ENCODE data around the gene MLH1. TPM values are rescaled to one million over a fixed set of nuclear protein-coding genes. Genes with fewer than 3 reads are reported as not detected.

The MLH1 gene
- total RNA-seq, 4 donors from 2014 or later, result 27.9 to 59.0 (median 36.3) TPM

DNA sequence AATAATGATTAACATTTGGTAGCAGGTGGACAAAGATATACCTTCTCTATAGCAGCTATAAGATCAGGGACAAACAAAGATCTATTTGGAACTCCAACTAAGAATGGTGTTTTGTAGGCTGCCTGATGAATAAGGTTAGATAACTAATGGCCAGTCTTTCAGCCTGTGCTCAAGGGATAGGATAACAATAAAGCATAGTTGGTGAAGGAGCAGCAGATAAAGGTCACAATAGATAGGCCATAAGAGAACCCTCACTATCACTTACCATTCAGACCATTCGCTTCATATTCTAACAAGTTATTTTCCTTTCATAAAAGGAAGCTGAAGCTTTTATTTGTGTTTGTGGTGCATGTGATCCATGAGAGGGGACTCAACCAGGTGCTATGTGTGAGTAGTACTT lies 20.2 kb upstream of the MLH1 start:
- TF ChIP-seq POLR2AphosphoS5 (IDR thresholded peaks at IDR 0.05), result no peak
- TF ChIP-seq, protein P1, sequence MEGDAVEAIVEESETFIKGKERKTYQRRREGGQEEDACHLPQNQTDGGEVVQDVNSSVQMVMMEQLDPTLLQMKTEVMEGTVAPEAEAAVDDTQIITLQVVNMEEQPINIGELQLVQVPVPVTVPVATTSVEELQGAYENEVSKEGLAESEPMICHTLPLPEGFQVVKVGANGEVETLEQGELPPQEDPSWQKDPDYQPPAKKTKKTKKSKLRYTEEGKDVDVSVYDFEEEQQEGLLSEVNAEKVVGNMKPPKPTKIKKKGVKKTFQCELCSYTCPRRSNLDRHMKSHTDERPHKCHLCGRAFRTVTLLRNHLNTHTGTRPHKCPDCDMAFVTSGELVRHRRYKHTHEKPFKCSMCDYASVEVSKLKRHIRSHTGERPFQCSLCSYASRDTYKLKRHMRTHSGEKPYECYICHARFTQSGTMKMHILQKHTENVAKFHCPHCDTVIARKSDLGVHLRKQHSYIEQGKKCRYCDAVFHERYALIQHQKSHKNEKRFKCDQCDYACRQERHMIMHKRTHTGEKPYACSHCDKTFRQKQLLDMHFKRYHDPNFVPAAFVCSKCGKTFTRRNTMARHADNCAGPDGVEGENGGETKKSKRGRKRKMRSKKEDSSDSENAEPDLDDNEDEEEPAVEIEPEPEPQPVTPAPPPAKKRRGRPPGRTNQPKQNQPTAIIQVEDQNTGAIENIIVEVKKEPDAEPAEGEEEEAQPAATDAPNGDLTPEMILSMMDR (IDR thresholded peaks at IDR 0.05), result no peak
- no peak for TF ChIP-seq EP300 (IDR thresholded peaks at IDR 0.05)
- no peak for TF ChIP-seq POLR2A (IDR thresholded peaks at IDR 0.05; ENCODE audit: low read depth)
- Histone ChIP-seq H3K4me1 (peaks cover 0 to 3% (median 0%) of the 10 kb centered on the region in 4 donors), H3K9me3 (no peaks in the 10 kb centered on the region), H3K4me3 (no peak overlapping the region), H3K36me3 (peaks cover 0 to 7% (median 3%) of the 10 kb centered on the region in 4 donors), H3K27me3 (no peaks in the 10 kb centered on the region), H3K27ac (replicated peaks in 1 of 4) (no peak overlapping the region)
- 100% methylated on average over 1 of the region's 1 CpG for WGBS
- no peak for DNase-seq (ENCODE audit: extremely low spot score)
- intact Hi-C loops (cut with DNase I), result no loop called here

DNA sequence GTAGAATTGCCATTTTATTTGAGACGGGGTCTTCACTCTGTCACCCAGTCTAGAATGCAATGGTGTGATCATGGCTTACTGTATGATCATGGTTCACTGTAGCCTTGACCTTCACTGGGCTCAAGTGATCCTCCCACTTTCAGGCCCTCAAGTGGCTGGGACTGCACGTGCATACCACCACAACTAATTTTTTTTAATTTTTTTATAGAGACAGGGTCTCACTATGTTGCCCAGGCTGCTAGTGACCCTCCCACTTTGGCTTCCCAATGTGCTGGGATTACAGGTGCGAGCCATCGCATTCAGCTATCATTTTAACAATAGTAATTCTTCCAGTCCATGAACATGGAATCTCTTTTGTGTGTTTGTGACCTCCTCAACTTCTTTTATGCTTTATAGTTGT lies 12.3 kb upstream of the MLH1 start:
- Histone ChIP-seq H3K27ac (replicated peaks in 1 of 4) (no peak overlapping the region), H3K27me3 (no peaks in the 10 kb centered on the region), H3K4me1 (no peaks in the 10 kb centered on the region), H3K4me3 (no peak overlapping the region), H3K36me3 (peaks cover 28 to 51% (median 46%) of the 10 kb centered on the region in 4 donors), H3K9me3 (no peaks in the 10 kb centered on the region)
- TF ChIP-seq, protein P1 (IDR thresholded peaks at IDR 0.05), result no peak
- TF ChIP-seq POLR2AphosphoS5 (IDR thresholded peaks at IDR 0.05) (no peak), EP300 (IDR thresholded peaks at IDR 0.05) (no peak), POLR2A (IDR thresholded peaks at IDR 0.05; ENCODE audit: low read depth) (no peak)
- intact Hi-C loops (cut with DNase I), result no loop called here
- 97% methylated on average over 4 of the region's 4 CpGs for WGBS
- no peak for DNase-seq (ENCODE audit: extremely low spot score)

DNA sequence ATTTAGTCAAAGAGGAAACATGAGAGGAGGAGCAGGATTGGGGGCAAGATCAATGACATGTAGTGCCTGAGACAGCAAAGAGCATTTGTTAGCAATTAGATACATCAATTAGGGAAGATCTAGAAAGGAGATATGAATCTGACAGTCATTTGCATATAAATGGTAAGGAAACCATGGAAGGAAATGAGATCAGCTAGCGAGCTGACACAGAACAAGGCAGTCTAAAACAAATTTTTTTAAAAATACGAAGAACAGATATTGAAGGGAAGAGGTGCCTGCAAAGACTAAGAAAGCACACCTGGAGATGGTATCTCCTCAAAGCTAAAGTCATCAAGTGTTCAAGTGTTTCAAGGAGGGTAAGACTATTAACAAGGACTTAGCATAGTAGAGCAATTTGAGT lies 5.0 kb upstream of the MLH1 start:
- intact Hi-C loops (cut with DNase I), result no loop called here
- TF ChIP-seq, protein P1 (IDR thresholded peaks at IDR 0.05), result no peak
- no peak for TF ChIP-seq POLR2A (IDR thresholded peaks at IDR 0.05; ENCODE audit: low read depth)
- TF ChIP-seq EP300 (IDR thresholded peaks at IDR 0.05), result no peak
- no peak for TF ChIP-seq POLR2AphosphoS5 (IDR thresholded peaks at IDR 0.05)
- Histone ChIP-seq H3K36me3 (peaks cover 34 to 54% (median 39%) of the 10 kb centered on the region in 4 donors), H3K4me3 (no peak overlapping the region), H3K9me3 (no peaks in the 10 kb centered on the region), H3K27ac (replicated peaks in 1 of 4) (no peak overlapping the region), H3K27me3 (no peaks in the 10 kb centered on the region), H3K4me1 (peaks cover 35 to 49% (median 46%) of the 10 kb centered on the region in 4 donors)
- 75% methylated on average over 2 of the region's 2 CpGs for WGBS
- no peak for DNase-seq (ENCODE audit: extremely low spot score)

DNA sequence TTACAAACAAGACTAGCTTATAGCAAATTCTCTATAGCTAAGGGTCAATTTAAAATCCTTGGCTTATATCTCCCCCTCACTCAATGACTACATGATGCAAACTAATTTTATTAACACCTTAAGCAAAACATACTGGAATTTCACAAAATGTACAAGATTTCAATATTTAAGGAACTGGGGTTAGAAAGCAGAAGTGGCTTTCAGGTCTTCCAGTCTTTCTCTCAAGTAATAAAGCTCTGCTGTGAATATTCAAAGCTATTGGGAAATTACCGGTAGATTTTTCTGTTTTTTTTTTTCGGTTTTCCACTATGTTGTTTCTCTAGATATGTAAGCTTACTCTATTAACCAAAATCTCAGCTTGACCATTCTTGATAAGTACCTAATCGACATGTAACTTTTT lies 4.3 kb upstream of the MLH1 start:
- no peak for TF ChIP-seq EP300 (IDR thresholded peaks at IDR 0.05)
- TF ChIP-seq POLR2A (IDR thresholded peaks at IDR 0.05; ENCODE audit: low read depth), result no peak
- TF ChIP-seq POLR2AphosphoS5 (IDR thresholded peaks at IDR 0.05), result no peak
- TF ChIP-seq, protein P1 (IDR thresholded peaks at IDR 0.05), result no peak
- Histone ChIP-seq H3K9me3 (no peaks in the 10 kb centered on the region), H3K27ac (replicated peaks in 1 of 4) (no peak overlapping the region), H3K27me3 (no peaks in the 10 kb centered on the region), H3K36me3 (peaks cover 28 to 47% (median 33%) of the 10 kb centered on the region in 4 donors), H3K4me1 (peaks cover 36 to 51% (median 47%) of the 10 kb centered on the region in 4 donors), H3K4me3 (peak overlapping the region; percentile 8 to 18 (median 14))
- 71% methylated on average over 3 of the region's 3 CpGs for WGBS
- intact Hi-C loops (cut with DNase I), result no loop called here
- no peak for DNase-seq (ENCODE audit: extremely low spot score)

DNA sequence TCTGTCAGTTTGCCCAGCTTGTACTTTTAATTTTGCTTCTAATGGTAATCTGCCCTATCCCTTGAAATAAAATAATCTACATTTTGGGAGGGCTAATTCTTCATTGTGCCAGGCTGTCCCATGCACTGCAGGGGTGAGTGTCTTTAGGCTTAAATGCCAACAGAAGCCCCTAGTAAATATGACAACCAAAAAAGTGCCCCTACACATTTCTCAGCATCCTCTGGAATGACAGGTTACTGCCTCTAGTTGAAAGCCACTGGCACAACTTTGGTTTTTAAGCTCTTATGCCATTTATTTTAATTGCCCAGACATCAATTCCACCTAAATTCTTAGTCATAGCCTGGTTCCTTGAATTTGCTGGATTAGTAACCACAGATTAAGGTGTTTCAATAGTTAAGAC lies 3.8 kb upstream of the MLH1 start:
- TF ChIP-seq POLR2AphosphoS5 (IDR thresholded peaks at IDR 0.05), result no peak
- TF ChIP-seq, protein P1 (IDR thresholded peaks at IDR 0.05), result no peak
- TF ChIP-seq POLR2A (IDR thresholded peaks at IDR 0.05; ENCODE audit: low read depth), result no peak
- TF ChIP-seq EP300 (IDR thresholded peaks at IDR 0.05), result no peak
- intact Hi-C loops (cut with DNase I), result no loop called here
- Histone ChIP-seq H3K9me3 (no peaks in the 10 kb centered on the region), H3K27me3 (no peaks in the 10 kb centered on the region), H3K27ac (replicated peaks in 1 of 4) (no peak overlapping the region), H3K4me3 (peak overlapping the region; percentile 8 to 18 (median 14)), H3K36me3 (peaks cover 23 to 42% (median 28%) of the 10 kb centered on the region in 4 donors), H3K4me1 (peaks cover 42 to 56% (median 53%) of the 10 kb centered on the region in 4 donors)
- DNase-seq (ENCODE audit: extremely low spot score), result no peak
